HEK293T (cell line): ENCODE data around the gene LGALS7B.

Experiments
- BHLHE40 ChIP-seq: fragments of 450-650 bp; IDR thresholded peaks from 2 replicates; pipeline ENCODE4 v1.6.1; 2016; ENCODE audit warnings: mild to moderate bottlenecking, moderate library complexity, borderline replicate concordance
- SUZ12 ChIP-seq: fragments of 450-650 bp; IDR thresholded peaks from 2 replicates; pipeline ENCODE4 v1.6.1; 2016; ENCODE audit warnings: mild to moderate bottlenecking

- no peak for TF ChIP-seq BHLHE40
- TF ChIP-seq SUZ12, result no peak
Measured at GRCh38 chr19:38819231-38819920, 30.4 kb downstream of the LGALS7B start.
